HG03565 (cell line): Measurements from ENCODE around the gene MAN2C1.
"Not testable (repeated sequence)": the region's sequence is repeated elsewhere in the genome, so short reads cannot be mapped to it uniquely, and the experiment has no call there.

Experiments used
- ATAC-seq: cut with Tn5 transposase; IDR thresholded peaks from one replicate; pipeline ENCODE4 v1.9.1; 2021; ENCODE audit warnings: mild to moderate bottlenecking, moderate library complexity; ENCODE audit not compliant: unreplicated experiment

The MAN2C1 gene

GRCh38 chr15:75313116-75313845 is 55.1 kb downstream of the MAN2C1 start:
- no peak for ATAC-seq

GRCh38 chr15:75312548-75312947 is 55.9 kb downstream of the MAN2C1 start:
- not testable (repeated sequence) for ATAC-seq

GRCh38 chr15:75309711-75310110 is 58.7 kb downstream of the MAN2C1 start:
- ATAC-seq: no peak

GRCh38 chr15:75307778-75308390 is 60.5 kb downstream of the MAN2C1 start:
- no peak for ATAC-seq

GRCh38 chr15:75306188-75306587 is 62.2 kb downstream of the MAN2C1 start:
- no peak for ATAC-seq
